Muscle of arm (tissue), 12 donors: ENCODE data around the gene S100Z. TPM values are rescaled to one million over a fixed set of nuclear protein-coding genes. Genes with fewer than 3 reads are reported as not detected.

ENCODE experiments used
- DNase-seq: peaks from one replicate; pipeline ENCODE4 v3.0.0-alpha.2; 2013
- polyA plus RNA-seq, 12 donors: library from polyadenylated mRNA; unstranded; fragments of 120-200 nt; gene quantifications; one replicate each; pipeline ENCODE4 v1.2.1, GENCODE V29; 2013; ENCODE audit not compliant: insufficient read length in 12 of 12

S100Z gene
- polyA plus RNA-seq, 12 donors: 0.12 to 0.55 (median 0.25) TPM; not detected in 2

- DNase-seq: no peak
These were observed 96.3 kb downstream of the S100Z start for GRCh38 chr5:76946090-76946489.

GRCh38 chr5:76947082-76947503 is 97.3 kb downstream of the S100Z start:
- DNase-seq: no peak

GRCh38 chr5:76952795-76953536 is 103.2 kb downstream of the S100Z start, which contains the start of gene CRHBP:
TSS of gene CRHBP (plus strand) at chr5:76953045. CDS start at chr5:76953135, 90 bp downstream.
- no peak for DNase-seq

GRCh38 chr5:76953551-76954382 is 104.0 kb downstream of the S100Z start:
- no peak for DNase-seq

GRCh38 chr5:76954383-76954763 is 104.6 kb downstream of the S100Z start:
- no peak for DNase-seq

GRCh38 chr5:76956033-76956432 is 106.2 kb downstream of the S100Z start:
- DNase-seq: no peak

GRCh38 chr5:76958991-76959767 is 109.4 kb downstream of the S100Z start:
- no peak for DNase-seq

- DNase-seq: no peak
These were observed 110.3 kb downstream of the S100Z start for GRCh38 chr5:76960004-76960625.

GRCh38 chr5:76964060-76964459 is 114.2 kb downstream of the S100Z start:
- no peak for DNase-seq

Other genes with a start within 250 kb of the S100Z start
- gene F2RL2, start 226.6 kb upstream of the S100Z start, polyA plus RNA-seq: 1 to 10 TPM in 9 of 12 donors, under 1 TPM in 1, not detected in 2; 0.37 to 7.3 (median 1.4) TPM
- 10 to 100 TPM in 11 of 12 donors, not detected in 1; 22.0 to 66.3 (median 28.6) TPM for gene F2R, start 133.9 kb upstream of the S100Z start, polyA plus RNA-seq
- gene F2RL1, start 31.0 kb upstream of the S100Z start, polyA plus RNA-seq: 10 to 100 TPM in 2 of 12 donors, 1 to 10 TPM in 2, under 1 TPM in 7, not detected in 1; 0.13 to 13.1 (median 0.42) TPM
- 1 to 10 TPM in 2 of 12 donors, under 1 TPM in 8, not detected in 2; 0.27 to 1.4 (median 0.47) TPM for gene CRHBP, start 103.0 kb downstream of the S100Z start, polyA plus RNA-seq
- gene AGGF1, start 180.4 kb downstream of the S100Z start, polyA plus RNA-seq: 10 to 100 TPM in 11 of 12 donors, not detected in 1; 15.2 to 27.0 (median 17.7) TPM
- gene ZBED3, start 237.3 kb downstream of the S100Z start, polyA plus RNA-seq: 10 to 100 TPM in 6 of 12 donors, 1 to 10 TPM in 5, not detected in 1; 7.5 to 21.4 (median 10.2) TPM